Fibroblast of pulmonary artery (primary cell): ENCODE results near the gene CDH11.
A peak's percentile ranks its signal among the peaks of the same experiment; 100 is the strongest.

Experiments
- DNase-seq: peaks from one replicate; pipeline ENCODE4 v3.0.0-alpha.2; 2010; ENCODE audit warnings: low read depth
- H3K4me3 ChIP-seq: replicated peaks from 2 replicates; pipeline ENCODE4 v1.5.1; 2011; ENCODE audit warnings: low read depth, mild to moderate bottlenecking, control low read depth, low read length, moderate library complexity
- CTCF ChIP-seq: IDR thresholded peaks from 2 replicates; pipeline ENCODE4 v1.5.1; 2011; ENCODE audit warnings: mild to moderate bottlenecking, control low read depth, low read length, inconsistent platforms; ENCODE audit errors: missing control alignments

The CDH11 gene

GRCh38 chr16:65095906-65096305 lies 26.0 kb downstream of the CDH11 start:
- H3K4me3 ChIP-seq = no peak overlapping the region
- no peak for DNase-seq
- TF ChIP-seq CTCF = no peak

- DNase-seq = no peak
- no peak for TF ChIP-seq CTCF
- no peak overlapping the region for H3K4me3 ChIP-seq
These were observed 26.7 kb downstream of the CDH11 start for GRCh38 chr16:65095090-65095728.

- H3K4me3 ChIP-seq = no peak overlapping the region
- TF ChIP-seq CTCF = no peak
- no peak for DNase-seq
These were observed 27.9 kb downstream of the CDH11 start for GRCh38 chr16:65094009-65094408.

- TF ChIP-seq CTCF = no peak
- H3K4me3 ChIP-seq = no peak overlapping the region
- peak; percentile 40 for DNase-seq
These were observed 38.6 kb downstream of the CDH11 start for GRCh38 chr16:65083164-65083857.

- no peak for DNase-seq
- no peak for TF ChIP-seq CTCF
- H3K4me3 ChIP-seq = no peak overlapping the region
These were observed 42.3 kb downstream of the CDH11 start for GRCh38 chr16:65079549-65079948.

GRCh38 chr16:65077181-65077580 lies 44.7 kb downstream of the CDH11 start:
- no peak overlapping the region for H3K4me3 ChIP-seq
- no peak for TF ChIP-seq CTCF
- no peak for DNase-seq

- TF ChIP-seq CTCF = no peak
- no peak for DNase-seq
- no peak overlapping the region for H3K4me3 ChIP-seq
These were observed 46.0 kb downstream of the CDH11 start for GRCh38 chr16:65075877-65076276.
